Measurements from ENCODE around the gene LMX1B. TPM values are rescaled to one million over a fixed set of nuclear protein-coding genes. Genes with fewer than 3 reads are reported as not detected.
"Not testable (repeated sequence)": the region's sequence is repeated elsewhere in the genome, so short reads cannot be mapped to it uniquely, and the experiment has no call there.

The LMX1B gene
- total RNA-seq, 1 donor from 2014 or later = under 0.01 TPM

DNA sequence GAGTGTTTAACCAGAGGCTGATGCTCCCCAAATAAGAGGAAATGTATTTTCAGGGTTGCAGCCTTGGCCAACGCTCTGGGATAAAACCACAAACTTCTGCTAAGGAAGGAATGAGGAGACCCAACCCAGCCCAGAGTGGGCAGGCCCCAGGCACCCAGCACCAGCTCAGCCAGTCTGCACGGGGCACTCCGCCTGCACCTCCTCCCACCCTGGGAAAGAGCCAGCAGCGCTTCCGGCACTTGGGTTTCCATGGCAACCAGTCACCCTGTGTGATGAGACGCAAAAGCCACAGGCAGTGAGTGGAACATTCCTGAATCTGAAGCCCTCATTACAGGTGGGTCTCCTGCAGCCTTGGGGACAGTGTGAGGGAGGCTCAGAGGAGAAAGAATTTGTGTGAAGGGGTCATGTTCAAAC, 105.9 kb downstream of the LMX1B start:
- Histone ChIP-seq H3K9me3 (ENCODE audit: control insufficient read depth in 3 of 3, low read length in 3 of 3) (no peaks in the 10 kb centered on the region), H3K27me3 (ENCODE audit: control insufficient read depth in 3 of 3, insufficient read depth in 3 of 3, low read length in 3 of 3) (peaks cover 28 to 37% (median 32%) of the 10 kb centered on the region in 3 donors), H3K9ac (ENCODE audit: low read depth in 1 of 3, low read length in 3 of 3) (no peak overlapping the region)

DNA sequence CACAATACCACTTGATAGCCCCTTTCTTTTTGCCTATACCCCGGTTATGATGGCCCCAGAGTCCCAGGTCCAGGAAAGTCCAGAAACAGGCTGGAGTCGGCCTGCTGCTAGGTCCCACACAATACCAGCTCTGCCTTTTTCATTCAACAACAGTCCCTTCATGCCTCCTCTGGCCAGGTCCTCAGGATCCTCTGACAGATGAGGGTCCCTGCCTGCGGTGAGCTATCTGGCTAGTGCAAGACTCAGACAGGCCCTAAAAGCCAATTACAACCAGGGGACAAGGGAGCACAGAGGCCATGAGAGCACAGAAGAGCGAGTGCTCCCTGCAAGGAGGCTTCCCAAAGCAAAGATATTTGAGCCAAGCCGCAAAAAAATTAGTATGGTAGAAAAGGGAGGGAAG, 106.3 kb downstream of the LMX1B start:
- no peak overlapping the region for H3K9ac ChIP-seq (ENCODE audit: low read depth in 1 of 3, low read length in 3 of 3)
- no peak overlapping the region for H3K27ac ChIP-seq (ENCODE audit: low read depth, low read length)
- H3K4me1 ChIP-seq (ENCODE audit: control insufficient read depth in 3 of 3, insufficient read depth in 3 of 3, low read length in 3 of 3) = peaks cover 0 to 3% (median 2%) of the 10 kb centered on the region in 3 donors
- no peaks in the 10 kb centered on the region for H3K36me3 ChIP-seq (ENCODE audit: control insufficient read depth in 3 of 3, insufficient read depth in 3 of 3, low read length in 3 of 3)
- no peaks in the 10 kb centered on the region for H3K9me3 ChIP-seq (ENCODE audit: control insufficient read depth in 3 of 3, low read length in 3 of 3)
- no peak overlapping the region for H3K4me3 ChIP-seq (ENCODE audit: low read length in 3 of 3)
- H3K27me3 ChIP-seq (ENCODE audit: control insufficient read depth in 3 of 3, insufficient read depth in 3 of 3, low read length in 3 of 3) = peaks cover 28 to 39% (median 32%) of the 10 kb centered on the region in 3 donors

More for the DNA sequence above, 105.9 kb downstream of the LMX1B start:
- H3K36me3 ChIP-seq (ENCODE audit: control insufficient read depth in 3 of 3, insufficient read depth in 3 of 3, low read length in 3 of 3) = no peaks in the 10 kb centered on the region
- H3K4me3 ChIP-seq (ENCODE audit: low read length in 3 of 3) = no peak overlapping the region
- H3K27ac ChIP-seq (ENCODE audit: low read depth, low read length) = no peak overlapping the region
- H3K4me1 ChIP-seq (ENCODE audit: control insufficient read depth in 3 of 3, insufficient read depth in 3 of 3, low read length in 3 of 3) = peaks cover 0 to 3% (median 2%) of the 10 kb centered on the region in 3 donors

DNA sequence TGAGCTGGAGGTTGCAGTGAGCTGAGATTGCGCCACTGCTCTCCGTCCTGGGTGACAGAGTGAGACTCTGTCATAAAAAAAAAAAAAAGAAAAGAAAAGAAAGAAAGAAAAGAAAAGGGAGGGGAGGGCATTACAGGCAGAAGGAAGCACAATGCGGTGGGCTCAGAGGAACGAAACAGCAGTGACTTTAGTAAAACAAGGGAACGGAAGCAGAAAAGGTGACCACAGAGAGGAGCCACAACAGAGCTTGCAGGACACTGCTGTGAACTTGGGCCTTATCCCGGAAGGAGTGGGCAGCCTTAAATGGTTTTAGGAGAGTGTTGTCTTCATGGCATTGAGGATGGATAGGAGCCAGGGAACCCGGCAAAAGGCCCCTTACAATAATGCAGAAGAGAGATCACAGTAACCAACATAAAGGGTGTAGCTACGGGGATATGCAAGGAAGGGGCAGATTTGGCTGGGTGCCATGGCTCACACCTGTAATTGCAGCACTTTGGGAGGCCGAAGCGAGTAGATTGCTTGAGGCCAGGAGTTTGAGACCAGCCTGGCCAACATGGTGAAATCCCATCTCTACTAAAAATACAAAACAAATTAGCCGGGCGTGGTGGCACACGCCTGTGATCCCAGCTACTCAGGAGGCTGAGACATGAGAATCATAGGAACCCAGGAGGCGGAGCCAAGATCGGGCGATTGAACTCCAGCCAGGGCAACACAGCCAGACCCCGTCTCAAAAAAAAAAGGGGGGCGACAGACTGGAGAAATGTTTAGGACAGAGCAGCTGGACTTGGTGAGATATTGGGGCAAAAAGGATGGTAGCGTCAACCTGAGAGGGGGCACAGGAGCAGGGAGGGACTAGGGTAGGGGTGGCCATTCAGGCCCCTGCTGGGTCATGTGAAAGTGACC, 107.2 kb downstream of the LMX1B start:
- H3K4me1 ChIP-seq (ENCODE audit: control insufficient read depth in 3 of 3, insufficient read depth in 3 of 3, low read length in 3 of 3) = peaks cover 0 to 3% (median 2%) of the 10 kb centered on the region in 3 donors
- H3K27ac ChIP-seq (ENCODE audit: low read depth, low read length) = no peak overlapping the region
- H3K4me3 ChIP-seq (ENCODE audit: low read length in 3 of 3) = no peak overlapping the region
- H3K9me3 ChIP-seq (ENCODE audit: control insufficient read depth in 3 of 3, low read length in 3 of 3) = no peaks in the 10 kb centered on the region
- H3K9ac ChIP-seq (ENCODE audit: low read depth in 1 of 3, low read length in 3 of 3) = no peak overlapping the region
- no peaks in the 10 kb centered on the region for H3K36me3 ChIP-seq (ENCODE audit: control insufficient read depth in 3 of 3, insufficient read depth in 3 of 3, low read length in 3 of 3)
- peaks cover 28 to 39% (median 32%) of the 10 kb centered on the region in 3 donors for H3K27me3 ChIP-seq (ENCODE audit: control insufficient read depth in 3 of 3, insufficient read depth in 3 of 3, low read length in 3 of 3)

DNA sequence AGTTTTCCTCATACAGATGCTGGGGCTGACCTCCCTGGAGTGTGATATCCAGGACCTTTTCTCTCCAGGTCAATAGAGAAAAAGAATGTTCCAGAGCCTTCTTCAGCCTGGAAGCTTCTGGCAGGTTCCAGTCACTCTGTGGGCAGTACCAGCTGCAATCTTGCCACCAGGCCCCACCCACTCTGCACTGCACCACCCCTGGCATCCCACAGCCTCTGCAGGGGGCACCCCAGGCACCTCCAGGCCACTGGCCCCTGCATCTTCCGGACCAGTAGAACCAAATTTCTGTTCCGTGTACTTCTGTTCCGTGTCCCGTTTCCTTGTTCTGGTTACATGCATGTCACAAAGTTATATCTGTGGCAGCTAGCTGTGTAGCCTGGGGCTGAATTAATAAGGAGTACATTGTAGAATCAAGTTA, 107.8 kb downstream of the LMX1B start:
- Histone ChIP-seq H3K27me3 (ENCODE audit: control insufficient read depth in 3 of 3, insufficient read depth in 3 of 3, low read length in 3 of 3) (peaks cover 28 to 39% (median 32%) of the 10 kb centered on the region in 3 donors), H3K9ac (ENCODE audit: low read depth in 1 of 3, low read length in 3 of 3) (no peak overlapping the region), H3K36me3 (ENCODE audit: control insufficient read depth in 3 of 3, insufficient read depth in 3 of 3, low read length in 3 of 3) (no peaks in the 10 kb centered on the region), H3K4me3 (ENCODE audit: low read length in 3 of 3) (no peak overlapping the region), H3K9me3 (ENCODE audit: control insufficient read depth in 3 of 3, low read length in 3 of 3) (no peaks in the 10 kb centered on the region), H3K27ac (ENCODE audit: low read depth, low read length) (no peak overlapping the region), H3K4me1 (ENCODE audit: control insufficient read depth in 3 of 3, insufficient read depth in 3 of 3, low read length in 3 of 3) (peaks cover 0 to 3% (median 2%) of the 10 kb centered on the region in 3 donors)

DNA sequence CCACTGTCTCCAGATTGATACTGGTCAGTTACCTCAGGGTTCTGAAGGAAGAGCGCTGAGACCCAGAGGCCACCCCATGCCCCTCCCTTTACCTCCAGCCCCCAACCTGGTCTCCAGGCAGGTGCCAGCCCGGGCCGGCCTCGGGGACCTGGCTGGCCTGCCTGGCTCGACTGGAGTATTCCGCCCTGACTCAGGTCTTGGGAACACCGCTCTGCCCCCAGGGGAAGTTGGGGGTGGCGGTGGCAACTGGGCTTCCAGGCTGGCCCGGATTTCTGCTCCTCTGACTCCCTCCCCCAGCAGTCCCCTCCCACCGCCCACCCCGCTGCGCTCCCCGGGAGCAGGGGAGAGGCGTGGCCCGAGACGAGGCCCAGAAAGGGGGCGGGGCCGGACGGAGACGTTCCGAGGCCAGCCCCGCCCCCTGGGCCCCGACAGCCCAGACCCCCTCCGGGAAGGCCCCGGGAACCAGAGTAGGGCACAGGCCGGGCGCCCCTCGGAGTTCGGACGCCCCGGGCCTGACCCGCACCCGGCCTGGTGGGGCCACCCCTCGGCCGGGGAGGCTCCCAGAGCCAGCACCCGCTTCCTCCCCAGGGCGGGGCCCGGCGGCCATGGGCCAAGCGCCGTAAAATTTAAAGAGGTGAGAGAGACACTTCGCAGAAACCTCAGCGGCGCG, 108.7 kb downstream of the LMX1B start:
- Histone ChIP-seq H3K4me1 (ENCODE audit: control insufficient read depth in 3 of 3, insufficient read depth in 3 of 3, low read length in 3 of 3) (peaks cover 0 to 3% (median 2%) of the 10 kb centered on the region in 3 donors), H3K27ac (ENCODE audit: low read depth, low read length) (peak overlapping the region; percentile 7), H3K9me3 (ENCODE audit: control insufficient read depth in 3 of 3, low read length in 3 of 3) (no peaks in the 10 kb centered on the region), H3K36me3 (ENCODE audit: control insufficient read depth in 3 of 3, insufficient read depth in 3 of 3, low read length in 3 of 3) (no peaks in the 10 kb centered on the region), H3K9ac (ENCODE audit: low read depth in 1 of 3, low read length in 3 of 3) (no peak overlapping the region), H3K4me3 (ENCODE audit: low read length in 3 of 3) (peak overlapping the region in 2 of 3 donors; percentile 35 to 40), H3K27me3 (ENCODE audit: control insufficient read depth in 3 of 3, insufficient read depth in 3 of 3, low read length in 3 of 3) (peaks cover 28 to 39% (median 32%) of the 10 kb centered on the region in 3 donors)

DNA sequence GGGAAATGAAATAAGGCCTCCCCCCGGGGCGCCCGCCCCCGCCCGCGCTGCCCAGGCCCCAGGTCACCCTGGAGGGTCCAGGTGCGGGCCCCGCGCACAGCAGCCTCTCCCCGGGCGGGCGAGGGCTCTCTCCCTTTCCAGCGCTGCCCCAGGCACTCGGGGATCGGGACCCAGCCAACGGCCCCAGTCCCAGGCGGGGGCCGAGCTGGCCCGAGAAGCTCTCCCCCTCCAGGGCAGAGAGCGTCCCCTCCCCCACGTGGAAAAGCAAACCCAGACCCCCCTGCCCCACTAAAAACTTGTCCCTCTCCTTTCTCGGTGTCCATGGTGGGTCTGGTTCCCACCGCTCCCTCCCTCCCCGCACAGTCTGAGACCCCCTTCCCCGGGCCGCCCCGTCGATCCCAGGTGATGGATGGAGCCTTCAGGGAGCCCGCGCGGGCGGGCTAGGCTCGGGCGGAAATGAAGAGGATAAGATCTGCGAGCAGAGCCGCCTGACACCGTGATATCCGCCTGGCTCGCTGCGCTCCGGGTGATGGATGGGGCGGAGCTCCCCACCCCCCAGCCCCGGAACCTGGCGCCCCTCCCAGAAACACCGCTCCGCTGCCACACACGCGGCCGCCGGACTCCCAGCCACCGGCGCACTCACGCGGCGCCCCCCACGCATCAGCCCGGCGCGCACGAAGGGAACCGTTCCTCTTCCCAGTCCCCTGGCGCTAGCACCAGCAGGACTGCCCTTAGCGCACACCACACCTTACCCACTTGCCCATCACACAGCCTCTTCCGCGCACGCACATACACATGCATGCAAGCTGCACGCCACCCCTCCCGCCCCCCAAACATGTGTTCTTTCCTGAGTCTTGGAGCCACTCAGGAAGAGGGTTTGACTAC, 109.4 kb downstream of the LMX1B start:
- Histone ChIP-seq H3K9ac (ENCODE audit: low read depth in 1 of 3, low read length in 3 of 3) (no peak overlapping the region), H3K9me3 (ENCODE audit: control insufficient read depth in 3 of 3, low read length in 3 of 3) (no peaks in the 10 kb centered on the region), H3K27ac (ENCODE audit: low read depth, low read length) (peak overlapping the region; percentile 7), H3K4me3 (ENCODE audit: low read length in 3 of 3) (peak overlapping the region in 2 of 3 donors; percentile 35 to 40), H3K36me3 (ENCODE audit: control insufficient read depth in 3 of 3, insufficient read depth in 3 of 3, low read length in 3 of 3) (no peaks in the 10 kb centered on the region), H3K4me1 (ENCODE audit: control insufficient read depth in 3 of 3, insufficient read depth in 3 of 3, low read length in 3 of 3) (peaks cover 0 to 3% (median 2%) of the 10 kb centered on the region in 3 donors), H3K27me3 (ENCODE audit: control insufficient read depth in 3 of 3, insufficient read depth in 3 of 3, low read length in 3 of 3) (peaks cover 28 to 39% (median 32%) of the 10 kb centered on the region in 3 donors)

DNA sequence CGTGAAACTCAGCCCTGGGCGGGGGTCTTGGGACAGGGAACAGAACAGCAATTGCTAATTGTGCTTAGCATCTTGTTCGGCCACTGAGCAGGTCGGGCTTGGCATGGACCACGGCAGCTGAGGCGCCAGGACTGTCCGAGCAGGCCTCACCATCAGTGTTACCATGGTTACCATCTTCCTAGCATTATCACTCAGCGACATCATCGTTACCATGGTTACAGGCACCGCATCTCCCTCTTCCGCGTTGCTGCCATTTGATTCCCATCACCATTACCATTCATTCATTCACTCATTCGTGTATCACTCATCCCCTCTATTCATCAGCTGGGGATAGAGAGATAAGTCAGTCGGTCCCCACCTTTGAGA, 110.1 kb downstream of the LMX1B start:
- Histone ChIP-seq H3K4me1 (ENCODE audit: control insufficient read depth in 3 of 3, insufficient read depth in 3 of 3, low read length in 3 of 3) (peaks cover 0 to 3% (median 2%) of the 10 kb centered on the region in 3 donors), H3K9ac (ENCODE audit: low read depth in 1 of 3, low read length in 3 of 3) (no peak overlapping the region), H3K27me3 (ENCODE audit: control insufficient read depth in 3 of 3, insufficient read depth in 3 of 3, low read length in 3 of 3) (peaks cover 28 to 36% (median 31%) of the 10 kb centered on the region in 3 donors), H3K9me3 (ENCODE audit: control insufficient read depth in 3 of 3, low read length in 3 of 3) (no peaks in the 10 kb centered on the region), H3K36me3 (ENCODE audit: control insufficient read depth in 3 of 3, insufficient read depth in 3 of 3, low read length in 3 of 3) (no peaks in the 10 kb centered on the region), H3K27ac (ENCODE audit: low read depth, low read length) (no peak overlapping the region), H3K4me3 (ENCODE audit: low read length in 3 of 3) (no peak overlapping the region)

DNA sequence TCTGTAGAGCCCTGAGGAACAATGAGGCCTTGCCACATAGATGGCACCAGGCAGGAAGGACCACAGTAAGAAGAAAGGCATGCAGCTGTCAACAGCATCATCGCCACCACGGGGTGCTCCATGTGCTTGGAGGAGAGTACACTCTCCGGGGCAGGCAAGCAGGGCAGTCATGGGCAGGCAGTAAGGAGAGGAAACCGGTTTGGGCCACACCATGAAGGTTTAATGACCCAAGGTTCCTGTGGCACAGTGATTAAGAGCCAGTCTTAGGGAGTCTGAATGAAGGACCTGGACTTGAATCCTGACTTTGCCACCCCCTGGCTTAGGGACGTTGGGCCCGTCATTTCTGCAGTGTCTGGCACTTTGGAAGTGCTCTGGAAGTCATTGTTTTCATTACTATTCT, 110.5 kb downstream of the LMX1B start:
- Histone ChIP-seq H3K27ac (ENCODE audit: low read depth, low read length) (no peak overlapping the region), H3K27me3 (ENCODE audit: control insufficient read depth in 3 of 3, insufficient read depth in 3 of 3, low read length in 3 of 3) (peaks cover 27 to 35% (median 28%) of the 10 kb centered on the region in 3 donors), H3K4me3 (ENCODE audit: low read length in 3 of 3) (no peak overlapping the region)

DNA sequence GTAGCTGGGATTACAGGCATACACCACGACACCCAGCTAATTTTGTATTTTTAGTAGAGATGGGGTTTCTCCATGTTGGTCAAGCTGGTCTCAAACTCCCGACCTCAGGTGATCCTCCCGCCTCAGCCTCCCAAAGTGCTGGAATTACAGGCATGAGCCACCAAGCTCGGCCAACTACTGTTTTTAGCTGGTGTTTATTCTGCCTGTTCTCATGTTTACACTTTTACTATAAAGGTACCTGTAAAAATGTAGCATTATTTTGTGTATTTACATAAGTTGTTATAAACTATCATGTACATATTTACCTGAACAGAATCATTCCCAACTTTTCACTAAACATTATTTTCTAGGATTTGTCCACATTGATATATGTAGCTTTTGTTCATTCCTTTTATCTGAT, 111.8 kb downstream of the LMX1B start:
- not testable (repeated sequence) for H3K4me1 ChIP-seq (ENCODE audit: control insufficient read depth in 3 of 3, insufficient read depth in 3 of 3, low read length in 3 of 3); H3K4me3 ChIP-seq (ENCODE audit: low read length in 3 of 3); H3K36me3 ChIP-seq (ENCODE audit: control insufficient read depth in 3 of 3, insufficient read depth in 3 of 3, low read length in 3 of 3); H3K9me3 ChIP-seq (ENCODE audit: control insufficient read depth in 3 of 3, low read length in 3 of 3); H3K27ac ChIP-seq (ENCODE audit: low read depth, low read length); H3K9ac ChIP-seq (ENCODE audit: low read depth in 1 of 3, low read length in 3 of 3)
- peaks cover 15 to 35% (median 24%) of the 10 kb centered on the region in 3 donors for H3K27me3 ChIP-seq (ENCODE audit: control insufficient read depth in 3 of 3, insufficient read depth in 3 of 3, low read length in 3 of 3)

More for the DNA sequence above, 110.5 kb downstream of the LMX1B start:
- Histone ChIP-seq H3K9me3 (ENCODE audit: control insufficient read depth in 3 of 3, low read length in 3 of 3) (no peaks in the 10 kb centered on the region), H3K36me3 (ENCODE audit: control insufficient read depth in 3 of 3, insufficient read depth in 3 of 3, low read length in 3 of 3) (no peaks in the 10 kb centered on the region), H3K4me1 (ENCODE audit: control insufficient read depth in 3 of 3, insufficient read depth in 3 of 3, low read length in 3 of 3) (peaks cover 0 to 3% (median 2%) of the 10 kb centered on the region in 3 donors), H3K9ac (ENCODE audit: low read depth in 1 of 3, low read length in 3 of 3) (no peak overlapping the region)

All from skeletal muscle tissue (tissue), 4 donors.